ENCODE data around the gene STAG3.
"Not testable (repeated sequence)": the region's sequence is repeated elsewhere in the genome, so short reads cannot be mapped to it uniquely, and the experiment has no call there.

Gene STAG3

GRCh38 chr7:100177045-100178001 lies at the start of gene STAG3, which contains the start of gene GPC2:
Gene STAG3 (plus strand): TSS chr7:100177918. CDS start chr7:100180557, 2,639 bp downstream.
Gene GPC2 (minus strand): TSS chr7:100177381. CDS start chr7:100177199, 182 bp downstream.
- peak; percentile 94 for DNase-seq (ENCODE audit: low read depth in 2 of 2)

- no peak for DNase-seq (ENCODE audit: low read depth in 2 of 2)
Measured at GRCh38 chr7:100128637-100128963, 49.1 kb upstream of the STAG3 start.

- DNase-seq (ENCODE audit: low read depth in 2 of 2) = not testable (repeated sequence)
Measured at GRCh38 chr7:100130220-100130607, 47.5 kb upstream of the STAG3 start.

GRCh38 chr7:100130608-100131453 lies 46.9 kb upstream of the STAG3 start:
- DNase-seq (ENCODE audit: low read depth in 2 of 2) = peak; percentile 48 to 55

- no peak for DNase-seq (ENCODE audit: low read depth in 2 of 2)
Measured at GRCh38 chr7:100132126-100132525, 45.6 kb upstream of the STAG3 start.

GRCh38 chr7:100132697-100133151 lies 45.0 kb upstream of the STAG3 start:
- no peak for DNase-seq (ENCODE audit: low read depth in 2 of 2)

GRCh38 chr7:100137851-100138760 lies 39.6 kb upstream of the STAG3 start:
- DNase-seq (ENCODE audit: low read depth in 2 of 2) = no peak

- no peak for DNase-seq (ENCODE audit: low read depth in 2 of 2)
Measured at GRCh38 chr7:100141555-100141949, 36.2 kb upstream of the STAG3 start.

- DNase-seq (ENCODE audit: low read depth in 2 of 2) = no peak
Measured at GRCh38 chr7:100142461-100142860, 35.3 kb upstream of the STAG3 start.

GRCh38 chr7:100146350-100146749 lies 31.4 kb upstream of the STAG3 start:
- not testable (repeated sequence) for DNase-seq (ENCODE audit: low read depth in 2 of 2)

GRCh38 chr7:100147278-100147677 lies 30.4 kb upstream of the STAG3 start:
- no peak for DNase-seq (ENCODE audit: low read depth in 2 of 2)

- DNase-seq (ENCODE audit: low read depth in 2 of 2) = no peak
Measured at GRCh38 chr7:100148225-100148558, 29.5 kb upstream of the STAG3 start.

GRCh38 chr7:100148559-100149328 lies 29.0 kb upstream of the STAG3 start, which contains the start of gene LAMTOR4:
Gene LAMTOR4 (plus strand): TSS chr7:100148918. CDS start chr7:100148973, 55 bp downstream.
- DNase-seq (ENCODE audit: low read depth in 2 of 2) = peak; percentile 95 to 97

- no peak for DNase-seq (ENCODE audit: low read depth in 2 of 2)
Measured at GRCh38 chr7:100152404-100152803, 25.3 kb upstream of the STAG3 start.

GRCh38 chr7:100152937-100153666 lies 24.6 kb upstream of the STAG3 start:
- no peak for DNase-seq (ENCODE audit: low read depth in 2 of 2)

GRCh38 chr7:100153708-100154535 lies 23.8 kb upstream of the STAG3 start:
- no peak for DNase-seq (ENCODE audit: low read depth in 2 of 2)

- no peak for DNase-seq (ENCODE audit: low read depth in 2 of 2)
Measured at GRCh38 chr7:100154651-100155491, 22.8 kb upstream of the STAG3 start.
